ENCODE data around the gene PNPO.
A peak's percentile ranks its signal among the peaks of the same experiment; 100 is the strongest.

Gene PNPO

DNA sequence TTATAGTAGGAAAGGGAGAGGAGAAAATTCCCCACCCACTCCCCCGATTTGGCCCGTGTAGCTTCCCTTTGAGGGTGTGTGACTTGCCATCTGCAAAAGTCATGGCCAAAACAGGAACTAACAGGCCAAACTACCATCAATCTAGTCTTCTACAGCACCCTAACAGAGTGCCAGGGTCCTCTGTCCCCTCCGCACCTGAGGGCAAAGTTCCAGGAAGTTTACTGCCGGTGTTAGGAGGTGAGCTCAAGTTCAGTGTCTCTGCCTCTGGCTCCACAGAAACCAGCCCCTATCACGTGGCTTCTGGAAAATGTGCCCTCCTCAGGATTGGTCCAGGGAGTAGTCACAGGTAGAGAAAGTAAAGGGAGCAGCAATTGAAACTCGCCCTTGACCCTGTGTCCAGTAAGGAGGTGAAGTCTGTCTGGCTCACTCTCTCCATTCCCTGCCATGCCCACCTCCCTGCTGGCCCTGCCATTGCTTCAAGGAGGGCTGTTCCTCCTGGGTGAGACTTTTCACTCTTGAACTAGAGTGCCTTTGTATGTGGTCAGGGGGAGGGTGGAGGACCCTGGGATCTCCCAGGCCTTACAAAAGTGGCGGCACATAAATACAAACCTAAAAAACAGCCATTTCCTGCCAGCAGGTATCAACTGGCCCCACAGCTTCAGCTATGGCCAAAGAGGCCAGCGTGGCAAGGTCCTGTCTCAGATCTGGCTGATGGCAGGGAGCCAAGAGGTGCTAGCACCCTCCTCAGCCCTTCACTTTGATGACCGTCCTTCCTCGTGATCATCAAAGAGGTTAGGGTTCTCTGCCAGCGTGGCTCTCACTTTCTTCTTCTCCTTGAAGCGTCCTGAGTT lies 11.0 kb downstream of the PNPO start:
- no peak for DNase-seq

GRCh38 chr17:47953909-47954308 lies 12.5 kb downstream of the PNPO start:
- DNase-seq: no peak

GRCh38 chr17:47955497-47956461 lies 14.4 kb downstream of the PNPO start:
- DNase-seq: no peak

DNA sequence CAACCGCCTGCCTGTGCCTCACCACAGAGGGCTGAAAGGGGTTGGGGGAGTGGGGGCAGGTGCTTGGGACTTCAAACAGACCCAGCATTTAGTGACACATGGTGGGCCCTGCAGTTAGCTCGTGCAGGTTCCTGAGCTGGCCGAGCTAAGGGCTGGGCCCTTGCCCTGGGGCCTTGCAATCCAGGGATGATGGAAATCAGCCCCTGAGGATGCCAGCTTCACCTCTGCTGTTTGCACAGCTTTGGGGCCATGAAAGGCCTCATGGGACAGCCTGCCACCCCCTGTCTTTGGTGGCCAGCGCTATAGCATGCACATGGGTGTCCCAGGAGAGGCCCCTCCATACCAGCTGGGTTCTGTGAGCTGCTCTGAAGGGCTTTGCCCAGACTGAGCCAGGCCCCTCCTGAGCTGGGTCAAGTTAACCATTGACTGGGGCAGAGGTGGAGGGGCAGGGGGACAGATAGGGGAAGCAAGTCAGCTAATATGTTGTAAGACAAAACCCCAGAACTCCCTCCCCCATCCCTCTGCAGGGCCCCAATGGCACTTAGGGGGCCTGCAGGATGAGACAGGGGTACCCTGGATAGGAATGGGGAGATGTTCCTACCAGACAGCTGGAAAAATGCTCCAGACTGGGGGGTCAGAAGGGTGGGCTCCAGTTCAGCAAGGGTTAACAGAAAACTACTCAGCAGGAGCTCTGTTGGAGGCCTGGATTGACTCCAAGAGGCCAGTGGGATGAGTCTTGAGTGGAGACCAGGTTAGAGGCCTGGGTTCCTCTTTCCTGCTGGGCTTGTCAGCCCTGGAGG lies 15.6 kb downstream of the PNPO start:
- no peak for DNase-seq

DNA sequence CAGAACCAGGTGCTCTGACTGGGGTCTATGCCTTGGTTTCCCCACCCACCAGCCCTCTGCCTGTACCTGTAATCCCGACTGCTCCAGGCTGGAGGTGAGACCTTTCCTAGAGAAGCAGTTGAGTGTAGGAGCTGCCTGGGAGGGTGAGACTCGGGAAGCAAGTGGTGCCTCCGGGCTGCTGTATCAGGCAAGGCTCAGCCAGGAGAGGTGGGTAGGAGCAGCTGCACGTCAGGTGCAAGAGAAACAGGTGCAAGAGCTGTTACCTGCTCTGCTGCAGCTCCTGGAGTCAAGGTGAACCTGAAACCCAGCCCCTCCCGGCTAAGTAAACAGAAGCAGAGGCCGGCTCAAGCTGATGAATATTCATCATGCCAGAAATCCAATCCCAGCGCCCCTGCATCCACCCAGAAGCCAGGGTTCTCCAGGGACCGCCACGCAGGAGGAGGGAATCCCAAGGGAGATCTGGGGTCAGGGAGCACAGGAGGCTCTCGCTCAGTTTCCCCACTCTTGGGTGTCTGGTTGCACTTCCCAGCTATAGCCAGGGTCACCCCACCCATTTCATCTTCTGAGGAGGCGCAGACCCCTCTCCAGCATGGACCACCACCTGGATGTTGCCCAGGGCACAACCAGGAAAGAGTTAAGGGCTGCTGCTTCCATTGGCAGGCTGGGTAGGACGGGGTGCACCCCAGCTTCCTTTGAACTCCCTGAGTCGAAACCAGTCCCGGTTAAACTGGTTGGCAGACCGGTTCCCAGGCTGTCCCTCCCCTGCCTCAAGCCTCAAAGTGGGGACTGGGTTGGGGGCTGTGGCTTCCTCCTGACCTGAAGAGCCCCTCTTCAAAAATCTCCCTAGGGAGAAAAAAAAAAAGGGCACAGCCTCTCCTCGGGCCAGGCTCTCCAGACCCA lies 16.5 kb downstream of the PNPO start, which contains the start of gene PRR15L:
TSS of gene PRR15L (minus strand) at position 293 of the 900 bp plus-strand sequence. CDS start 4,649 bp downstream, outside the sequence.
- no peak for DNase-seq

DNA sequence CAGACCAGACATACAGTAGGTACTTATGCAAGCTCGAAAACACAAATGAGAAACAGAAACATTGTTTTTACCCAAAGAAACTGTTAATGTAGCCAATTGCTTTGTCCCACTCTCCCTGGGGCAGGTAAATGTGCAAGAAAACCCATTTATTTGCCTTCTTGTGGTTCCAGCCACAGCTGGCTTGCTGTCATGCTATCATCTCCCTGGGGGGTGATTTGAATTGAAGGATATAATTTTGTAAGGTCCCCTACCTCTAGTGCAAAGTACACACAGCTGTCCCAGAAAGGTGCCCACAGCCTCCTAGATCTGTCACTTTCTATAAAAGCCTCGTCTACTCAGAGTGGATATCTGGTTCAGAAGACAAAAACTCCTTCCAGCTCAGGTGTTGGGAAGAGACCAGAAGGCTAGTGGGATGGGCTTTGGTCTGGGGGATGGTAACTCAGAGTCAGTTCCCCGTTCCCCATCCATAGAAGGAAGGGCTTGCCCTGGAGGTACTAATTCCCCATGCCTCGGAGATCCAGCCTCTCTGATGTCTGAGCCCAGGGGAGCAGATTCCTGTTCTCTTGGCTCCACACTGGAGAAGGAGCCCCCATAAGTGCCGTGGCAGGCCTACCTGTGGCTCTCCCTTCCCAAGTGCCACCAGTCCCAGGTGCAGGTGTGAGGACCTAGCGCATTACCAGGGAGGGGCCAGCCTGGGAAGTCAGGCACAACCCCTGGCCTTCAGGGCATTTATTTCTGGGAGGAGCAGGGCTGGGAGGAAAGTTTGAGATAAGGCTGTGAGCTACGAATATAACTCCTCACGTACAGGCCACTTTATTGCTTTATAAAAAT lies 18.7 kb downstream of the PNPO start:
- no peak for DNase-seq

- no peak for DNase-seq
Observed at GRCh38 chr17:47961406-47961805, 20.0 kb downstream of the PNPO start.

DNA sequence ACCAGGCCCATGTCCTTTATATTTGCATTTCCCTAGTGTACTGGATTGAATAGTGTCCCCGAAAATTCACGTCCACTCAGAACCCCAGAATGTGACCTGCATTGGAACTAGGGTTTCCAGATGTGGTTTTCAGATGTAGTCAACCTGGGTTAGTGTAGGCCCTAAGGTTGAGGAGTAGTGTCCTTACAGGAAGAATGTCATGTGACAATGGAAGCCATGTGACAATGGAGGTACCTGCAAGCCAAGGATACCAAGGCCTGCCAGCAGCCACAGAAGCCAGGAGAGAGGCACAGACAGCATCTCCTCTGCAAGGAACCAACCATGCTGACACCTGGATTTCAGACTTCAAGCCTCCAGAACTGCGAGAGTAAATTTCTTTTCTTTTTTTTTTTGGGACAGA lies 21.5 kb downstream of the PNPO start:
- no peak for DNase-seq

DNA sequence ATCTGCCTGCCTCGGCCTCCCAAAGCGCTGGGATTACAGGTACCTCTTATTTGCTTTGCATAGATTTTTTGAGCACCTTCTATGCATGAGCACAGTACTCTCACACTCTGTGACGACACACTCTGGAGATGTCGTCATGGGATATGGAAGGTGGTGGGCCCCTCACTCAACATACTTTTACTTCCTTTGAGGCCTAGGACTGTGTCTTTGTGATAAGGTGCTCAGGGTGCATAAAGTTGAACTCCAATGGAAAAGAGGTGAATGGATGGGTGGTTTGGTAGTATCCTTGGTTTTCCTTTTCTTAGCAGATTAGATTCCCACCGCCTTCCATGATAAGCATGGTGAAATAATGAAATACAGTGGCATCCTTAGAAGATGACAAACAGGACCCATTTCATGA lies 23.5 kb downstream of the PNPO start:
- no peak for DNase-seq

- no peak for DNase-seq
Observed at GRCh38 chr17:47966079-47966519, 24.7 kb downstream of the PNPO start.

DNA sequence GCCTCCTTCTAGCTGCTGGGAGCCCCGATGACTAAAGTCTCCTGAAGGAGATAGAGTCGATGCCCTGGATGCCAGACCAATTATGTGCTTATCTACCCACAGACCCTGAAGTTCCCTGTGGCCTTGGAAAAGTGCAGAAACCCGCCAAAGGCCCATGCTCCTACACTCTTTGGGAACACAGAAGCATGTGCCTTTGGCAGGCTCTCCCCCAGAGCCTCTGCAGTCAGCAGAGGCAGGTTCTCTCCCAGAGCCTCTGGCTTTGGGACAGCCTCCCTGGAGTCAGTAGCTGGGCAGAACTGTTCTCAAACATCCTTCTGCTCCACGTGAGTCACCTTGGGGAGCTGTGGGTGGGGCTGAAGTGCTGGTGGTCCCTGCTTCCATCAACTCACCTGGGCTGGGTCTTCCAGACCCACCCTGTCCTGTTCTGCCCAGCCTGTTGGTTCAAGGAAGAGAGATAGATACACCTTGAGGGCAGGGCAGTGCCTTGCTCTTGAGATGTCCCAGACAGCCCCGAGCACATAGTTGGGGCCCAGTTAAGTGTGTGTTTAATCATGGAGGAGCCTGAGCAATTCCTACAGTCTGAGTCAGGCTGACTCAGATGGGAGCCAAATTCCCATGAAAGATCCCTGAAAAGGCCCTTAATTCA lies 26.4 kb downstream of the PNPO start:
- DNase-seq: no peak

DNA sequence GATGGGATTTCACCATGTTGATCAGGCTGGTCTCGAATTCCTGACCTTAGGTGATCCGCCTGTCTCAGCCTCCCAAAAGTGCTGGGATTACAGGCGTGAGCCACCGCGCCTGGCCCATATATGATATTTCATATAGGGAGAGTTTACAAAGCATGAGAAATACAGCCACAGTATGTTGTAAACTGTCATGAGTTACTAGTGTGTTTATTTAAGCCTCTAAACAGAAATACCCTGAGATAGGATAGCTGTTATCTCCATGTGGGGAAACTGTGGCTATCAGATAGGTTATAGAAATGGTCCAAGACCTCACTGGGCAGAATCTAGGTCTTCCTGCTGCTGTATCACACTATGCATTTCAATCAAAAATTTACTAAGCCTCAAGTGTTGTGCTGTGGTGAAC lies 27.5 kb downstream of the PNPO start:
- no peak for DNase-seq

DNA sequence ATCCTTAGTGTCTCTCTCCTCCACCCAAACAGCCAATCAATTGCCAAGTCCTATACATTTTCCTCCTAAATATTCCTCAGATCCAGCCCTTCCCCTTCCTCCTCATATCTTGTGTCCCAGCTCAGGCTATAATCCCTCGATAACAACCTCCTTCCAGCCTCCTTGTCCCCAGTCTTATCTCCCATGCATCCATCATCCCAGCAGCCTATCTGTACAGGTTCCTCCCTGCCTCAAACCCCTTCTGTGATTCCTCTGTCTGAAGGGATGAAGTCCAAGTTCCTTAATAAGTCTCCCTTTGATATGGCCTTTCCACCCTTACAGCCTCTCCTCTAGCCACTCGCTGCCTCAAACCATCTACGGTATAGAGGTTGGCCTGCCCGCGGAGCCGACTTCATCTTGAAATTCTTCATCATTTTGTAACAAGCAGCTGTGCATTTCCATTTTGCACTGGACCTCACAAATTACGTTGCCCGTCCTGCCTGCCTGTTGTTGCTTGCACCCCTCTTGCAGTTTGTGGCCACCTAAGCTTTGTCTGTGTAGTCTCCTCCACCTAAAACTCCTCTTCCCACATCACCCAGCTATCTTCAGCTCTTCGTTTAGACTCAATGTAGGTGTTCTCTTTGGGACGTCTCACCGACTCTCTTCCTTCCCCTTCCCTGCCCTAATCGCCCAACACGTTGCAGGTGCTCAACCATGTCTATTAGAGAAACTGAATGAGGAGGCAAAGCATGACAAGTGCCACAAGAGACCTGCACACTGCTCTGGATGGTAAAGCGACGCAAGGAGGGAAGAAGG lies 28.8 kb downstream of the PNPO start:
- DNase-seq: no peak

DNA sequence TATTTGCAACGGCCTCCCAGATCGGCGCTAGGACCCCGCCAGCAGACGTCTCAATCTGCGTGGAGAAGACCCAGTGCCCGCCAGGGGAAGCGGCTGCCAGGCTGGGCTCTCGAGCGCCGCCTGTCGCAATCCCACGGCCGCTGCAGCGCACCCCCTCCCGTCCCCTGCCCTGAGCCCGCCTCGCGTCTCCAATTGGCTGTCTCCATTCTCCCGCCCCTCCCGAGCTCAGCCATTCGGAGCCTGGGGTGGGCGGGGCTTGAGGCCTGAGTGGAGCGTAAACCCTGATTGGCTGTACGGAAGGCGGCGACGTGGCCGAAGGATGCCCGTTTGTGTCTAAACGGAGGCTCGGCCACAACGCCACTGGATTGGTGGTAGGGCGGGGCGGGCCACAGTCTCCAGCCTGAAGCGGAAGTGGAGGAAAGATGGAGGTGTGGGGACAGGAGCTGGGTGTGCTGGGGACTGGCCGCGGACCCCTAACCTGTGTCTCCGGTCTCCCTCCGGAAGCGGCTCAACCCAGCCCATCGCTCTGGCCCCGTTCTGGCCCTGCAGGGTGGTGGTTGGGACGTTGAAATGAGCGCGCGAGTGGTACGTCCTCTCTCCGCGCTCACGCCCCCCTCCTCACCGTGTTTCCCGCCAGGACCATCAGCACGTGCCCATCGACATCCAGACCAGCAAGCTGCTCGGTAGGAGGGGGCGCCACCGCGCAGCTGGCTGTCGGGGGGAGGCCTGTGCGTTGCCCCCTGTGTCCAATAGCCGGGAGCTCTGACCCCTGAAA lies 29.5 kb downstream of the PNPO start, which contains the start of gene CDK5RAP3:
TSS of gene CDK5RAP3 (plus strand) at position 389 of the 775 bp plus-strand sequence. CDS start at position 423, 34 bp downstream.
- DNase-seq: peak; percentile 99

GRCh38 chr17:47973541-47973940 lies 32.2 kb downstream of the PNPO start:
- no peak for DNase-seq

GRCh38 chr17:47975189-47975822 lies 33.9 kb downstream of the PNPO start:
- no peak for DNase-seq

DNA sequence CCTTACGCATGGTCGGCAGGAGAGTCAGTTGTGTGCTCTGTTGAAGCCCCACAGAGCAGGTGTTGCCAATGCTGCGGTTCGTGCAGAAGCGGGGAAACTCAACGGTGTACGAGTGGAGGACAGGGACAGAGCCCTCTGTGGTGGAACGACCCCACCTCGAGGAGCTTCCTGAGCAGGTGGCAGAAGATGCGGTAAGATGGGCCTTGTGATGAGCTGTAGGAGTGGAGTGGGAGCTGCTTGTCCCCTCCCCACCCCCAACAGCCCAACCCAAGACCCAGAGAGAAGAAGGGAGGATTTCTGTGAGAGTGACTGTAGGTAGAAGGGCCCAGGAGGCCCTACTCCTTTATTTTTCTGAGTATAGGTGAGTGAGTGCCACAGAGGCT lies 34.4 kb downstream of the PNPO start:
- no peak for DNase-seq

DNA sequence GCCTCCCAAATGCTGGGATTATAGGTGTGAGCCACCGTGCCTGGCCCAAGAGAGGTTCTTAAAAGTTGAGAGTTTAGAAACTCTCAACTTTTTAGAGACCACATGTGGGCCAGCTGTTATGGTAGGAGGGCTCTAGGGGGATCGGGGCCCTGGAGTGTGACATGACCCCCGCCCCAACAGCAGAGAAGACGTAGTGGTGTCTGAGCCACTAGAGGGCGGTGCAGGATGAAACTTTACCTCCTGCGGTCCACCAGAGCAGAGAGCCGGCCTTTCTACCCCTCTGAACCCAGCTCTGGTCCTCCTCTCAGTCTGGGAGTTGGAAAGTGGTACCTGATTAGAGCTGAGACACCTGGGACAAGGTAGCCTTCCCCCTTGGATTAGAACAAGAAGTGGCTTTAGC lies 37.0 kb downstream of the PNPO start:
- peak; percentile 51 for DNase-seq
